A673 (cell line): Measurements from ENCODE around the gene AKR1D1. TPM values are rescaled to one million over a fixed set of nuclear protein-coding genes. Genes with fewer than 3 reads are reported as not detected.

Source experiments
- BruUV-seq: library from RNA; stranded (reverse); fragments of 400-500 nt; replicated peaks from 2 replicates; lab custom pipeline; 2021; lab: Mats Ljungman, UMichigan
- CTCF ChIA-PET: fragments of 300-600 bp; sonication (Branson Sonifier 250); formaldehyde crosslinking; loops from one replicate; lab custom pipeline; 2022; ENCODE audit warnings: antibody characterized with exemption; lab: Charles Lee
- POLR2A ChIA-PET: fragments of 300-600 bp; sonication (Branson Sonifier 250); formaldehyde crosslinking; loops from one replicate; lab custom pipeline; 2022; ENCODE audit warnings: antibody characterized with exemption; ENCODE audit not compliant: low non-redundant PET; lab: Charles Lee
- DNase-seq: peaks from one replicate; pipeline ENCODE4 v3.0.0-alpha.2; 2015; ENCODE audit warnings: low spot score
- H3K27ac ChIP-seq: fragments of 200-600 bp; sonication (generic); 2 replicates; pipeline ENCODE4 v1.5.1; 2016; ENCODE audit warnings: mixed run types, low read depth, mild to moderate bottlenecking, mixed read lengths, antibody characterized with exemption, low read length; ENCODE audit not compliant: poor library complexity, severe bottlenecking
- H3K27me3 ChIP-seq: fragments of 200-600 bp; sonication (generic); replicated peaks from 2 replicates; pipeline ENCODE4 v1.6.1; 2017; ENCODE audit warnings: mixed run types, low read depth, mild to moderate bottlenecking, mixed read lengths, antibody characterized with exemption, low read length; ENCODE audit not compliant: insufficient read depth, poor library complexity
- H3K36me3 ChIP-seq: fragments of 200-600 bp; sonication (generic); 2 replicates; pipeline ENCODE4 v1.6.1; 2016; ENCODE audit warnings: mixed run types, mild to moderate bottlenecking, mixed read lengths, antibody characterized with exemption, low read length; ENCODE audit not compliant: insufficient read depth, poor library complexity, severe bottlenecking
- H3K4me1 ChIP-seq: fragments of 200-600 bp; sonication (generic); 2 replicates; pipeline ENCODE4 v1.6.1; 2017; ENCODE audit warnings: mixed run types, mild to moderate bottlenecking, mixed read lengths, antibody characterized with exemption, low read length; ENCODE audit not compliant: insufficient read depth, poor library complexity, severe bottlenecking
- H3K4me3 ChIP-seq: fragments of 200-600 bp; sonication (generic); 2 replicates; pipeline ENCODE4 v1.5.1; 2016; ENCODE audit warnings: low read depth, mixed run types, mild to moderate bottlenecking, mixed read lengths, low read length; ENCODE audit not compliant: poor library complexity, severe bottlenecking
- H3K9me3 ChIP-seq: fragments of 200-600 bp; sonication (generic); 2 replicates; pipeline ENCODE4 v1.6.1; 2016; ENCODE audit warnings: mixed run types, low read depth, mild to moderate bottlenecking, mixed read lengths, antibody characterized with exemption, low read length; ENCODE audit not compliant: poor library complexity, severe bottlenecking
- CTCF ChIP-seq: fragments of 300-800, 200-600 bp; sonication (generic); conservative IDR thresholded peaks from 2 replicates; pipeline ENCODE4 v1.5.1; 2017; ENCODE audit warnings: low read depth, mild to moderate bottlenecking, antibody characterized with exemption, low read length, moderate library complexity, mixed read lengths
- EZH2 ChIP-seq: fragments of 200-600 bp; sonication (generic); IDR thresholded peaks from 2 replicates; pipeline ENCODE4 v1.6.1; 2017; ENCODE audit warnings: borderline replicate concordance, low read depth, mild to moderate bottlenecking, mixed read lengths, antibody characterized with exemption, low read length; ENCODE audit not compliant: poor library complexity, severe bottlenecking
- intact Hi-C: fragments of 100-400 bp; cut with micrococcal nuclease; formaldehyde crosslinking; loops from one replicate; pipeline ENCODE4 v1.10.0; 2022; ENCODE audit not compliant: unreplicated experiment
- total RNA-seq: library from RNA; stranded (reverse); gene quantifications from 2 replicates; pipeline ENCODE4 v1.2.3, GENCODE V29; 2021

AKR1D1 gene
- total RNA-seq, 1 experiment from 2014 or later, result not detected

- intact Hi-C loops, result no loop called here
- no peak overlapping the region for H3K27ac ChIP-seq
- no peaks in the 10 kb centered on the region for H3K36me3 ChIP-seq
- TF ChIP-seq CTCF (no peak), EZH2 (no peak)
- BruUV-seq, result no TSS peak
- CTCF ChIA-PET, result no interaction called here
- no peaks in the 10 kb centered on the region for H3K9me3 ChIP-seq
- POLR2A ChIA-PET, result no interaction called here
- no peak overlapping the region for H3K4me3 ChIP-seq
- no peaks in the 10 kb centered on the region for H3K27me3 ChIP-seq
- no peaks in the 10 kb centered on the region for H3K4me1 ChIP-seq
- DNase-seq, result no peak
These were observed 23.6 kb downstream of the AKR1D1 start for GRCh38 chr7:138099813-138100212.

GRCh38 chr7:138105221-138105620 is 29.0 kb downstream of the AKR1D1 start:
- ChIA-PET CTCF (no interaction called here), POLR2A (no interaction called here)
- no peak for TF ChIP-seq CTCF
- no peak for TF ChIP-seq EZH2
- Histone ChIP-seq H3K4me3 (no peak overlapping the region), H3K27ac (no peak overlapping the region), H3K27me3 (no peaks in the 10 kb centered on the region), H3K36me3 (no peaks in the 10 kb centered on the region), H3K9me3 (no peaks in the 10 kb centered on the region), H3K4me1 (no peaks in the 10 kb centered on the region)
- DNase-seq, result no peak
- intact Hi-C loops, result no loop called here
- BruUV-seq, result no TSS peak

- ChIA-PET CTCF (no interaction called here), POLR2A (no interaction called here)
- Histone ChIP-seq H3K4me1 (no peaks in the 10 kb centered on the region), H3K27me3 (no peaks in the 10 kb centered on the region), H3K36me3 (no peaks in the 10 kb centered on the region), H3K4me3 (no peak overlapping the region), H3K27ac (no peak overlapping the region), H3K9me3 (no peaks in the 10 kb centered on the region)
- no peak for TF ChIP-seq EZH2
- intact Hi-C loops, result no loop called here
- BruUV-seq, result no TSS peak
- no peak for DNase-seq
These were observed 38.8 kb downstream of the AKR1D1 start for GRCh38 chr7:138115047-138115446.

- no peak overlapping the region for H3K4me3 ChIP-seq
- intact Hi-C loops, result no loop called here
- H3K4me1 ChIP-seq, result no peaks in the 10 kb centered on the region
- no peak overlapping the region for H3K27ac ChIP-seq
- TF ChIP-seq CTCF (no peak), EZH2 (no peak)
- ChIA-PET POLR2A (no interaction called here), CTCF (no interaction called here)
- no peaks in the 10 kb centered on the region for H3K9me3 ChIP-seq
- no peaks in the 10 kb centered on the region for H3K36me3 ChIP-seq
- H3K27me3 ChIP-seq, result no peaks in the 10 kb centered on the region
- no TSS peak for BruUV-seq
- no peak for DNase-seq
These were observed 39.9 kb downstream of the AKR1D1 start for GRCh38 chr7:138116141-138116540.
